HG02759 (cell line): Measurements from ENCODE around the gene PCDH11X.
"Not testable (repeated sequence)": the region's sequence is repeated elsewhere in the genome, so short reads cannot be mapped to it uniquely, and the experiment has no call there.

Experiments
- ATAC-seq: cut with Tn5 transposase; IDR thresholded peaks from one replicate; pipeline ENCODE4 v1.9.1; 2021; ENCODE audit warnings: mild to moderate bottlenecking, moderate library complexity; ENCODE audit not compliant: unreplicated experiment

PCDH11X gene

GRCh38 chrX:91779135-91779534 lies at the start of gene PCDH11X:
PCDH11X (plus strand) TSS chrX:91779375; CDS start chrX:91835505, 56,130 bp downstream.
- ATAC-seq = not testable (repeated sequence)

GRCh38 chrX:91747446-91747845 lies 31.7 kb upstream of the PCDH11X start:
- not testable (repeated sequence) for ATAC-seq

GRCh38 chrX:91753022-91753421 lies 26.2 kb upstream of the PCDH11X start:
- ATAC-seq = not testable (repeated sequence)

- peak; percentile 100 for ATAC-seq
These were observed 8.3 kb upstream of the PCDH11X start for GRCh38 chrX:91770619-91771488.

GRCh38 chrX:91773943-91774342 lies 5.2 kb upstream of the PCDH11X start:
- ATAC-seq = not testable (repeated sequence)

GRCh38 chrX:91780008-91780407 lies 833 bp downstream of the PCDH11X start:
- ATAC-seq = not testable (repeated sequence)

- ATAC-seq = not testable (repeated sequence)
These were observed 1.5 kb downstream of the PCDH11X start for GRCh38 chrX:91780698-91781097.

- not testable (repeated sequence) for ATAC-seq
These were observed 2.6 kb downstream of the PCDH11X start for GRCh38 chrX:91781553-91782298.

- ATAC-seq = not testable (repeated sequence)
These were observed 3.6 kb downstream of the PCDH11X start for GRCh38 chrX:91782825-91783224.

- not testable (repeated sequence) for ATAC-seq
These were observed 38.4 kb downstream of the PCDH11X start for GRCh38 chrX:91817537-91817936.

GRCh38 chrX:91825321-91825720 lies 46.1 kb downstream of the PCDH11X start:
- not testable (repeated sequence) for ATAC-seq
